Measurements from ENCODE around the gene PTPN7.

GRCh38 chr1:202187041-202187671, 26.8 kb upstream of the PTPN7 start:
- TF ChIP-seq CTCF (IDR thresholded peaks at IDR 0.05) (no peak), EP300 (IDR thresholded peaks at IDR 0.05) (no peak), POLR2A (IDR thresholded peaks at IDR 0.05) (no peak)

All from gastroesophageal sphincter (tissue), 3 donors.